Activated T-cell treated with anti-CD3 and anti-CD28 coated beads for 4 hours (primary cell): ENCODE data around the gene XRCC6.
"Not testable (repeated sequence)": the region's sequence is repeated elsewhere in the genome, so short reads cannot be mapped to it uniquely, and the experiment has no call there.

ENCODE experiments used
- DNase-seq: peaks from one replicate; pipeline ENCODE4 v3.0.0-alpha.2; 2020

XRCC6 gene

DNA sequence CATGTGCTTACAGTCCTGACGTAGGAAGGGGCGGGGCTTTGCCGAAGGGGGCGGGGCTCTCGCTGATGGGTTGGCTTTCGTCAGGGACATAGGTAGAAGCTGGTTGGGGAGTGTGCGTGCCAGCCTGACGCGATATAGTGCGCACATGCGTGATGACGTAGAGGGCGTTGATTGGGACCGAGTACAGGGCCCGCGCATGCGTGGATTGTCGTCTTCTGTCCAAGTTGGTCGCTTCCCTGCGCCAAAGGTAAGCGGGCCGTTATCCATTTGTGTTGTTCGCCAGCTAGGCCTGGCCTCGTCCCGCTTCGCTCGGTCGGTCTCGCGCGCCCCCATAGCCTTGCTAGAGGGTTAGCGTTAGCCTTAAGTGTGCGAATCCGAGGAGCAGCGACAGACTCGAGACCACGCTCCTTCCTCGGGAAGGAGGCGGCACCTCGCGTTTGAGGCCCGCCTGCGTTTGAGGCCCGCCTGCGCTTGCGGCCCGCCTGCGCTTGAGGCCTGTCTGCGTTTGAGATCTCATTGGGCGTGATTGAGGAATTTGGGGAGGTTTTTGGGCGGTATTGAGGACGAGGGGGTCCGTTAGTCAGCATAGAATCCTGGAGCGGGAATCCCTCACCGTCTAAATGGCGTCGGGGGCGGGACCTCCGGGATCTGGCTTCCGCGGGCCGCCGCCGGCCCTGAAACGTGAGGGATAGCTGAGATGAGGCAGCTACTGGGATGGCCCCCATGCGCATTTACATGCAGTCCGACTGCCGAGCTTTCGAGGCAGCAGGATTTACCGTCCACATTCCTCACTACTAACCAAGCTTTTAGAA lies at the start of gene XRCC6:
Gene XRCC6 (plus strand): TSS at position 197 of the 812 bp plus-strand sequence. CDS start 710 bp downstream, outside the sequence.
- DNase-seq: peak; percentile 100

DNA sequence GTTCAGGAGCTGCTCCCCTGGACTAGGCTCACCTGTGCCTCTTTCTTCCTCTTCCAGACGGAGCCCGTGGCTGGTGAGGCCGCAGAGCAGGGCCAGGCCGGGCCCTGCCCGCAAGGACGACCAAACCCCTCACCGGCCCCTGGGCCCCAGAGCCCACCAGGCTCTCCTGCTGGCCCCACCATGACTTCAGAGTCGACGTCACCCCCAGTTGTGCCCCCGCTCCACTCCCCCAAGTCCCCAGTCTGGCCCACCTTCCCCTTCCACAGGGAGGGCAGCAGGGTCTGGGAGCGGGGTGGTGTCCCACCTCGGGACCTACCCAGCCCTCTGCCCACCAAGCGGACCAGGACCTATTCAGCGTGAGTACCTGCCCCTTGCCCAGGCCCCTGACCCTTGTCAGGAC lies 49.3 kb upstream of the XRCC6 start:
- no peak for DNase-seq

DNA sequence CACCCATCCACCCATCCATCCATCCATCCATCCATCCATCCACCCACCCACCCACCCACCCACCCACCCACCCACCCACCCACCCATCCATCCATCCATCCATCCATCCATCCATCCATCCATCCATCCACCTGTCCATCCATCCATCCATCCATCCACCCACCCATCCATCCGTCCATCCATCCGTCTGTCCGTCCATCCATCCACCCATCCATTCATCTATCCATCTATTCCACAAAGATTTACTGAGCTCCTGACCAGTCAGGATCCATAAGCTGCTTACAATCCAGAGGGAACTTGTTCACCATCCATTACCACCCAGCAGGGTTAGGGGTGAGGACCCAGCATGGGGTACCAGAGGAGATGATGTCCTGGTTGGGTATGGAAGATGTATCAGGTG lies 48.8 kb upstream of the XRCC6 start:
- not testable (repeated sequence) for DNase-seq

DNA sequence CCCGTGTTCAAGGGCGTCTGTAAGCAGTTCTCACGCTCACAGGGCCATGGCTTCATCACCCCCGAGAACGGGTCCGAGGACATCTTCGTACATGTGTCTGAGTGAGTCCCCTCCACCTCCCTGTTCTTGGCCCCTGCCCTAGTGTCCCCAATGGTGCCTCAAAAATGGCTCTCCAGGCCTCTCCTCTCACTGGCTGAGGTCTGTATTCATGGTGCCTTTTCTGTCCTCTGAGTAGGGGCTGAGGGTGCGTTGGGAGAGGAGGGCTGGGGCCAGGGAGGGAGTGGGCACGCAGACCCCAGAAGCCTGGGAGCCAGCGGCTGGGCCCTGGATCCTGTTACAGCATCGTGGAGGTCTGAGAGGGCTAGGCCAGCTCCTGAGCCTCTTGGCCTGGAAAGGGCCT lies 47.4 kb upstream of the XRCC6 start:
- no peak for DNase-seq

DNA sequence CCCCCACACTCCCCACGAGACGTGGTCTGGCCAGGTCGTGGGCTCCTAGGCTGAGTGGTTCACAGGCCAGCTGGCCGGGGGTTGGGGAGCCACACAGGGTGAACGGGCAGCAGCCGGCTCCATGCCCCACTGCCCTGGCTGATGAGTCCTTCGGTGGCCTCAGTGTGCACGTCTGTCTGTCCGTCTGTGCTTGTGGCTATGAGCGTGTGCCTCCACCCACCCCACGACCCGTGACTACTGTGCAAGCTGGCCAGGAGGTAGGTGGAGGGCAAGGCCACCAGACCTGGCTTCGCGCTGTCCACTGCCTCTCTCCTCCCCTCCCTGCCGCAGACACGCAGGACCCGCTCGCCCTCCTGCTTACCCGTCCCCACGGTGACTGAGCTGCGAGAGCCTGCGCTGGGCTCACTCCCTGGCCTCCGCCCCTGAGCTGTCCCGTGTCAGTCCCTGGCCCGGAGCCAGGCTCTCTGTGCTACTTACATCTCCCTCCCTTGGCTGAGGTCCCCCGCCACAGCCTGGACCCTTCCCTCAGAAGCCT lies 46.2 kb upstream of the XRCC6 start:
- DNase-seq: no peak

DNA sequence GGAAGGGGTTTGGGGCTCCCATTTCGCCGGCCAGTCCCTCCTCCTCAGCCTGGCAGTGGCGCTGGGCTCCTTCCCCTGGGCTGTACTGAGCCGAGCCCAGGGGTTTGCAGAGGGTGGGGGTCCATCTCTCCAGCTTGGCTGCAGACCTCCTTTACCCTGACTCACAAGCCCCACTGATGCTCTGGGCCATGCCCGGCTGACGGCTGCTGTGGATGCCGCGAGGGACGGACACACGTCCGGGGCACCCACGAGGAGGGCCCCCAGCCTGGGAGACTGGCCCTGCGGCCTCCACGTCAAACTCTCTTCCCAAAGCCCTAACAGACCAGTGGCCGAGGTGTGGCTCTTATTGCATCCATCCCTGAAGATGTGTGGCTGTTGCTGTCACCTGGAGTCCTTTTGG lies 45.6 kb upstream of the XRCC6 start:
- DNase-seq: no peak

DNA sequence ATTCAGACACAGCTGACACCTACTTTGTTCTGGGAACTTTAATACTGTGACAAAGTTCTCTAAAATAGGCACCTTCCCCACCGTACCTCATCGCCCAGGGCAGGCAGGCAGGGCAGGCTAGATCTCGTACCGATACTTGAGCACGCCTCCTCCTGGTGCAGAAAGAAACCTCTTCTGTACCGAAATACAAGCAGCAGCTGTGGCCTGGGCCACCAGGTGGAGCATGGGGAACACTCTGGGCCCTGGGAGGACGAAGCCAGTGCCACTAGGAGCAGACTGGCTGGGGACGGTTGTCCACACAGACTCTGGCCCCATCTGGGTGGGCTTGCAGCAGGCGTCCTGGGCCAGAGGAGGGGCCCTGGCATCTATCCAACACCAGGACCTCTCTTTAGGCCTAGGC lies 44.2 kb upstream of the XRCC6 start:
- DNase-seq: no peak

DNA sequence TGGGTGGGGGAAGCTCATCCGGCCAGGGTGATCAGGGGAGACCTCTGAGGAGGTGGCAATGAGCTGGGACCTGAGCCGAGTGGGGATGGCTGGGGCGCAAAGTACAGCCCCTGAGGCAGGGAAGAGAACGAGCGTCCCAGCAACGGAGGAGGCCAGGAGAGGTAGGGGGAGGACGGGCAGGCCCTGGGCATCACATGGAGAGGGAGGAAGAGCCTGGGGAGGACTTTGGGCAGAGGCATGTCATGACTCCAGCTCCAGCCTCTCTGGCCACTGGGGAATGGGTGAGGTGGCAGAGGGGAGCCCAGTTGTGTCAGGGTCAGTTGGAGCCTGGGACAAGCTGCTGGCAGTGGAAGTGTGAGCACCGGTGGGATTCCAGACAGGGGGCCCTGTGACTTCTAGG lies 43.0 kb upstream of the XRCC6 start:
- no peak for DNase-seq

DNA sequence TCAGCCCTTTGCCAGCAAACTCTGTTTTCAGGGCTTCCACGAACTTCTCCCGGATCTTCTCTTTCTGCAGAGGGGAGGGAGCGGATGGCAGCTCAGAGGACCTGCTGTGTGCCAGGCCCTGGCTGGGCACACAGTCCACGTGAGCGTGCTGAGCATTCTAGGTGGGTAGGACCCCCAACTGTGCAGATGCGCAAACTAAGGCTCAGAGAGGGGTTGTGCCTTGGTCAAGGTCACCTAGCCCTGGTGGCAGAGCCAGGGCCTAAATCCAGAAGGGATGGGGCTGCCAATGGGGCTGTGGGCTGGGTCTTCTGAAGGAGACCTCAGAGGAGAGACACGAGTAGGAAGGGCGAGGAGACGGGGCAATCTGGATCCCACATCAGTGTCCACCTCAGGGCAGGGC lies 42.3 kb upstream of the XRCC6 start:
- no peak for DNase-seq

DNA sequence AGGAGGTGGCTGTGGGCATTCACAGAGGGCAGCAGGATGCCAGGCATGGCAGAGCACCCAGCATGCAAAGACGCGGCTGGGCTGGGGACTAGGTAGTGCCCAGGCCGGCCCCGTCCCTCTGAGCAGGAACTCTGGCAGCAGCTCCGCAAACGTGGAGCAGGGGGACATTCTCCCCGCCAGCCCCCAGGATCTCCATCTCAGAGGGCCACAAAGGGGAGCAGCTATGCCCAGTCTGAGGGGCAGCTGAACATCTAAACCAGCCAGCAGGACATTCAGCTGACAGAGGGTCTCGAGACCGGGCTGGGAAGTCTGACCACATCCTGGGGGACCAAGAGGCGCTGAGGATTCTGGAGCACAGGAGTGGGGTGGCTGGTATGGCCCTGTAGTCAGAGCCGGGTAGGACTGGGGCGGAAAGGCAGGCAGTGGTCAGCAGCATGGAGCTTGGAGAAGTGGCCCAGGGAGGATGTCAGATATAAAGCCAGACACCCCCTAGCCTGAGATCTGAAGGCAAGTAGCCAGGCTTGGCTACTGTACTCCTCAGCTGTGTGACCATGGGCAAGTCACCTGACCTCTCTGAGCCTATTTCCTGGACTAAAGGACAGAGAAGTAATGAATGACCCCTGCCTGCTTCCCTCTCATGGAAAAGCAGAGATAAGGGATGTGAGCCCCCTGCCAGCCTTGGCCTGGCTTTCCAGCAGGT lies 41.6 kb upstream of the XRCC6 start:
- DNase-seq: no peak

DNA sequence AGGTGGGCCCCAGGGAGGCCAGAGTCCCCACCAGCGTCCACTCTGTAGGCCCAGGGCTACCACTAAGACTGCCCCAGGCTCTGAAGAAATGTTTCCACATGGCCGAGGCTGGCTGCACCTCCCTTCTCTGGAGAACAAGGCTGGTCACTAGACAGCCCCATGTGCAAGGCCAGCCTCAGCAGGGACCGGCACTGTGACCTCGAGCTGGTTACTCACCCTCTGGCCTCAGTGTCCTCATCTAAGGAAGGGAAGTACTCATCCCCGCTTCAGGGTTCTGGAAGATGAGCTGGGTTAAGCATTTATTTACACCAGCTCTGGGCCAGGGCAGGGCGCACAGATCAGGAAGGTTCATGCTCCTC lies 41.1 kb upstream of the XRCC6 start:
- DNase-seq: no peak

DNA sequence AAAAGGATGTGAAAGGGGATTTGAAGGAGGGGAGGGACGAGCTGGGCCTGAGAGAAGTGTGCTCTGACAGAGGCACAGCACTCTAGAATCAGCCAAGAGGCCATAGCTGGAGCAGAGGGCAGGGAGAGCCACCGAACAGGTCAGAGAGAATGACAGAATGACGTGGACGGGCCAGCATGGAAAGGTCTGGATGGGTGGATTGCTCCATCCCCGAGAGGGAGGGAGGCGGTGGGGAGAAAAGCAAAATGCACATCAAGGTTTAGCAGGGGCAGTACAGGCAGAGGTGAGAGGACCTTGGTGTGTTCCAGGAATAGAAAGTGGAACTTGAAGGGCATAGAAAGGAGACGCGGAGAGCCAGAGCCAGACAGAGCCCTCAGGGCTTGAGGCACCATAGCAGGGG lies 38.4 kb upstream of the XRCC6 start:
- DNase-seq: no peak

DNA sequence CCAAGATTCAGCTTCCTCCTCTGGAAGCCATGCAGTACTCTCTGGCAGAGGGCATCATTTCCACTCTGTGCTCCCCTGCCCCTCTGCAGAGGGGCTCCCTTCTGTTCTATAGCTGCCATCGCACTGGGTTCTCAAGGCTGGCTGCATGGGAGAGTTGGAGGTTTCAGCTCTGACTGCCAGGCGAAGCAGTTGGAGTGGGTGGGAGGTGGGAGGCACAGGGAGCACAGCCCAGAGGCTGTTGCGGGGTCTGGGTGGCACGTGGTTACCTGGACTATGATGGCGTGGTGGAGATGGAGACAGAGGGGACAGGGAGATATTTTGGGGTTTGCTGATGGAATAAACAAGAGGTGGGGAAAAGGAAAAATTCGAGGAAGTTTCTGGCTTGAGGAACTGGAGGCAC lies 36.2 kb upstream of the XRCC6 start:
- DNase-seq: no peak

DNA sequence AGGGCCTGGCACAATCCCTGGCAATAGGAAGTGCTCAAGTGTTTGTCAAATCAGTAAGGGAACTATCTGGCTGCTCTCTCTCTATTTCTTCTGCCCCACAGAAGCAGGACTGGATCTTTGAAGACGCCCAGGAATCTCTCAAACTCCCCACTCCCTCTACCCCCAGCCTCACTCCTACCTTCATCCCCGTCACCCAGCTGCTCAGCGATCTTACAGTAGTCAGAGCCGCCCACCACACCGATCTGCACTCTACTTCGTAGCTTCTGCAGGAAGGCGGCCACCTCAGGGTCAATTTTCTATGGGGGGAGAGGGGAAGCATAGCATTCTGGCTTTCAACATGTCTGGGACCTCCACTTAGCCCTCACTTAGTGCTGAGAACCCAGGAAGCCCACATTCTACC lies 35.2 kb upstream of the XRCC6 start:
- DNase-seq: no peak

DNA sequence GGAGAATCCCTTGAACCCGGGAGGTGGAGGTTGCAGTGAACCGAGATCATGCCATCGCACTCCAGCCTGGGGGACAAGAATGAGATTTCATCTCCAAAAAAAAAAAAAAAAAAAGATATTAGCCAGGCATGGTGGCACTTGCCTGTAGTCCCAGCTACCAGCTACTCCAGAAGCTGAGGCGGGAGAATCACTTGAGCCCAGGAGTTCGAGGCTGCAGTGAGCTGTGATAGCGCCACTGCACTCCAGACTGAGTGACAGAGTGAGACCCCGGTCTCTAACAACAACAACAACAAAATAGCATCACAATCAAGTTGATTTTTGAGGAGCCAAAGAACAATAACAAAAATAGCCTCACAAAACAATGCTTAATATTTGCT lies 33.8 kb upstream of the XRCC6 start:
- no peak for DNase-seq

DNA sequence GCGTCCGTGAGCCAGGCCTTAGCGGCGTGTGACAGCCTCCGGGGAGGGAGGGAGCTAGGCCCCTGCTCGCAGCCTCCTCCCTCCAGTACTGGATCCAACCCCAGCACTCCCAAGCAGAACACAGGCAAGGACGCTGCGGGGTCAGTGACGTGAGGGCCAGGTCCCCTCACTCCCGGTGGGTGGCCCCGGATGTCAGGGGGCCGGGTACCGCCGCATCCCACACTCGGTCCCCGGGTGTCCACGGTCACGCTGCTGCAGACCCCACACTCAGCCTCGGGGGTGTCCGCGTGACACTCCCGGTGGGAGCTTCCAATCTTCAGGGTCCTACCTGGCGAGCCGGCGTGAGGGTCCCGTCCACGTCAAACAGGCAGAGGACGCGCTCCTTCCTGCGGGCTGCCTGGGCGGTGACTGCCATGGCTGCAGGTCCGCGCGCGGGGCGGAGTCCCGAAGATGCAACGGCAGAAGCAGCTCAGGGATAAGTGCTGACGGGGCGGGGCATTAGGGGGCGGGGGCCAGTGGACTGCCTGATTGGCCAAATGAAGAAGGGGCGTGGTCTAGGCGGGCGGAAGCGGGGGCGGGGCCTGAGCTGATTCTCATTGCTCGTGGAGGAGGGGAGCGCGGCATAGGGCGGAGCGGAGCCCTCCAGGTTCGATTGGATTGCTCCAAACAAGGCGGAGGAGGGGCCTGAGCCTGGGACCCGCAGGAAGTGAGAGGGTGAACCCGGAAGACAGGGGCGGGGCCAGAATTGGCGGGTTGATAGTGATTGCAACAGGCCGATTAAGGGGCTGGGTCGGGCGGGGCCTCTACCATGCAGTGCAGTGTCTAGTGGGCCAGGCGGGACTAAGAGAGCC lies 31.5 kb upstream of the XRCC6 start, which contains the start of gene PMM1:
Gene PMM1 (minus strand): TSS at position 450 of the 851 bp plus-strand sequence. CDS start 35 bp downstream, at position 415.
- peak; percentile 100 for DNase-seq

DNA sequence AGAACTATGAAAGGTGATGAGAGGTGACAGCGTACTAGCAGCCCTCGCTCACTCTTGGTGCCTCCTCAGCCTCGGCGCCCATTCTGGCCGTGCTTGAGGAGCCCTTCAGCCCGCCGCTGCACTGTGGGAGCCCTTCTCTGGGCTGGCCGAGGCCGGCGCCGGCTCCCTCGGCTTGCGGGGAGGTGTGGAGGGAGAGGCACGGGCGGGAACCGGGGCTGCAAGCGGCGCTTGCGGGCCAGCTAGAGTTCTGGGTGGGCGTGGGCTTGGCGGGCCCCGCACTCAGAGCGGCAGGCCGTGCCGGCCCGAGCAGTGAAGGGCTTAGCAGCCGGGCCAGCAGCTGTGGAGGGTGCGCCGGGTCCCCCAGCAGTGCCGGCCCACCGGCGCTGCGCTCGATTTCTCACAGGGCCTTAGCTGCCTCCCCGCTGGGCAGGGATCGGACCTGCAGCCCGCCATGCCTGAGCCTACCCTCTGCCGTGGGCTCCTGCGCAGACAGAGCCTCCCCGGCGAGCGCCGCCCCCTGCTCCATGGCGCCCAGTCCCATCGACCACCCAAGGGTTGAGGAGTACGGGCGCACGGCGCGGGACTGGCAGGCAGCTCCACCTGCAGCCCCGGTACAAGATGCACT lies 27.6 kb upstream of the XRCC6 start:
- not testable (repeated sequence) for DNase-seq

DNA sequence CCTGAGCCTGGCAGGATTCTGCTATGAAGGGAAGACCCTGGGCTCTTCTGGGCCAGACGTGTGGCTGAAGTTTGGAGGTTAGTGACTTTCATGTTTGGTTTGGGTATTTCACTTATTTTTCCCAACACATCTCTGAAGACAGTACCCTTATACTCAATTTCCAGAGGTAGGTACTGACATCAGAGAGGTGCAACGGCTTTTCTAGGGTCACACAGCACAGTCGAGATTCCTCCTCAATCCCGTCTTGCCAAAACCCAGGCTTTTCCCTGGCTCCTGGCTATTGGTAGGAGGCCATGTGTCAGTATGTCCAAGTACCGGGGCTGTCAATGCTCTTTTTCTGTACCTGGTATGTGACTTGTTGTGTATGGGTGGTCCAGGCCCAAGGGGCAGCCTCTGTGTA lies 25.4 kb upstream of the XRCC6 start:
- no peak for DNase-seq

DNA sequence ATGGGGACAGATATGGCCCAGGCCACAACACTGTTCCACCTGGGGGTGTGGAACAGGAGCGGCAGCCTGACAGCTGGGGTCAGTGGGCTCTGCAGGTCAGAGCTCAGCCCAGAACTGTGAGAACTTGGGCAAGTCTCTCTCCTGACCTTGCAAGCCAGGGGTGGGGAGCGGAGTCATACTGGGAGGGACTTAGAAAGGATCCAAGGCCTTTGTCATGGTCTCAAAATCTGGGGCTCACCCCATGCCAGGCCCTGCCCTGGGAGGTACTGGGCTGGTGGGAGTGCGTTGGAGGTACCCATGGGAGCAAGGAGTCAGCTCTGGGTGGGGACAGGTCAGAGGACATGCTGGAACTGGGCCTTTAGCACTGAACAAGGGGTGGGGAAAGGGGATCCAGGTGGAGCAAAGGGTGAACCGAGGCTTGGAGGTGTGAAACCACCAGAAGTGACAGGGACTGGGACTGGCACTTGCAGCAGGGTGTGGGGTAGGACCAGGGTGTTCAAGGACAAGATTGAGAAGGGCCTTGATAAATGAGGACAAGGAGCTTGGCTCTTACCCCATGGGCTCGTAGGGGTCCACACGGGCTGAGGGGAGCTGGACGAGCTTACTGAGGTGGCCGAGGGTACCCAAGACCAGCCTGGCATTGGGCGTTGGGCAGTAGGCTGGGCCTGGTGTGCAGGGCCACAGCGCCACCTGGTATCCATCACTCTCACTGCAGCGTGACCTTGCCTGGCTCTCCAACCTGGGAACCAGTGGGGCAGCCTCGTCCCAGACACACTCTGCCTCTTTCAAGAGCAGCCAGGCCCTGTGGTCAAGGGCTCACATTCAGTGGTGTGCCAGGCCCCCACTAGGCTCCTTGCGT lies 24.1 kb upstream of the XRCC6 start:
- no peak for DNase-seq

DNA sequence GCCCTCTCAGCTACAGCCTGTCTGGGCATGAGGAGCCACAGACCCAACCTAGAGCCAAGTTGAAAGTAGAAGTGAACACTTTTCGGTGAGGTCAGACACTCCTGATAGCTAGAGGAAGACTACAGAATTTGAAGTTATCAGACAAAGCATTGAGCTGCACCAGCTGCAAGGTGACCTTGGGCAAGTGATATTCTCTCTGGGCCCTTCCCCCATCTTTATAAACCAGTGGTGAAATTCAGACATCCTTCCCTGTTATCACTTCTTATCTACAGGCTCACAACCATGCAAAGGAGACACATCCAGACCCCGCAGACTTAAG lies 23.5 kb upstream of the XRCC6 start:
- DNase-seq: no peak

DNA sequence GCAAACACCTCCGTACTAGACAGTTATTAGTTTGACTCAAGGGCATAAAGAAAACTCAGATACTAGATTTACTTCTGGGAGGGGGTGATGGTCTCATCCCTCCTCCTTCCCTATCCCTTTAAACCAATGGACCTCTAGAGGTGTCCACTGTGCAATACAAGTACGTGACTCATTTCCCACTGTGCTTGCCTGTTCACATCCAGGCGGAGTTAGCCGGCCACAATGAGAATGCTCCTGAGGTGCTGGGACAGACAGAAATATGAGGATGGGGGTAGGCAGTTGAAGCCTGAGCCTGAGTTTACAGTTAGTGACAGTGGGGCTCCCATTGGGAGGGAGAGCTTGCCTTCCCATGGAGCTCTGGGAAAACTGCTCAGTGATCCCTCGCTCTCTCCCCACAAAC lies 23.0 kb upstream of the XRCC6 start:
- DNase-seq: no peak
